GM12892 (cell line): ENCODE measurements around the gene KCNK10.
A peak's percentile ranks its signal among the peaks of the same experiment; 100 is the strongest.

ENCODE experiments used
- DNase-seq: peaks from one replicate; pipeline ENCODE4 v3.0.0; 2011; ENCODE audit not compliant: insufficient read length
- FAIRE-seq: peaks from 2 replicates; lab custom pipeline; 2011; peaks lifted over from hg19 to GRCh38; lab: Jason Lieb, UNC
- POLR2A ChIP-seq: IDR thresholded peaks from 2 replicates; pipeline ENCODE4 v1.6.1; 2011; ENCODE audit warnings: low read depth, low read length, control low read depth
- POLR2AphosphoS5 ChIP-seq: IDR thresholded peaks from 2 replicates; pipeline ENCODE4 v1.6.1; 2011; ENCODE audit warnings: low read depth, low read length, control low read depth
- TAF1 ChIP-seq: IDR thresholded peaks from 2 replicates; pipeline ENCODE4 v1.6.1; 2011; ENCODE audit warnings: low read depth, mild to moderate bottlenecking, control low read depth, low read length, borderline replicate concordance

KCNK10 gene

GRCh38 chr14:88204221-88204620, 118.8 kb downstream of the KCNK10 start:
- DNase-seq (no peak), FAIRE-seq (no peak)
- TF ChIP-seq POLR2AphosphoS5 (no peak), POLR2A (no peak)

DNA sequence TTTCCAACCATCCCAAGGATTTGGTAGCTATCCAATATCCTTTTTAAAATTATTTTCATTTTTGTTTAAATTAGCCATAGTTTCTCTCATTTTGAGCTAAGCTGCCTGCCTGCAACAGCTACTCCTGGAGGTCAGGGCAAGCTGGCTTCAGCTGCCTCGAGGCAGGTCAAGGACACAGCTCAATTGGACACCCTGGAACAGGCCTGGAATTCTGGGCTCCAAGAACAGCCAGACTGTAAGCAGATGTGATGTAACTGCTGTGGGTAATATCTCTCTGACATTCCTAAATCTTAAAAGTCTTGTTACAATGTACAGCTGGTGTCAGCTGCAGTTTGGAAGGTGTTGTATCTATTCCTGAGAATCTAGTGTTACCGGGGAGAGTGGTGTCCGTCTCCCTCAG, 119.8 kb downstream of the KCNK10 start:
- FAIRE-seq (no peak), DNase-seq (no peak)
- TF ChIP-seq TAF1, result no peak
- TF ChIP-seq POLR2AphosphoS5, result no peak
- no peak for TF ChIP-seq POLR2A

- DNase-seq (no peak), FAIRE-seq (no peak)
- TF ChIP-seq POLR2AphosphoS5, result no peak
These were observed 120.8 kb downstream of the KCNK10 start for GRCh38 chr14:88202286-88202685.

GRCh38 chr14:88201851-88202250, 121.2 kb downstream of the KCNK10 start:
- no peak for DNase-seq
- TF ChIP-seq POLR2A, result no peak
- TF ChIP-seq TAF1, result no peak
- no peak for TF ChIP-seq POLR2AphosphoS5
- no peak for FAIRE-seq

- TF ChIP-seq POLR2AphosphoS5 (no peak), TAF1 (no peak), POLR2A (no peak)
- DNase-seq, result no peak
- no peak for FAIRE-seq
These were observed 123.2 kb downstream of the KCNK10 start for GRCh38 chr14:88199882-88200281.

- TF ChIP-seq POLR2A (no peak), POLR2AphosphoS5 (no peak), TAF1 (no peak)
- FAIRE-seq (no peak), DNase-seq (no peak)
These were observed 124.6 kb downstream of the KCNK10 start for GRCh38 chr14:88198446-88198845.

GRCh38 chr14:88196925-88197324, 126.1 kb downstream of the KCNK10 start:
- DNase-seq (no peak), FAIRE-seq (no peak)
- TF ChIP-seq POLR2AphosphoS5 (no peak), TAF1 (no peak), POLR2A (no peak)

DNA sequence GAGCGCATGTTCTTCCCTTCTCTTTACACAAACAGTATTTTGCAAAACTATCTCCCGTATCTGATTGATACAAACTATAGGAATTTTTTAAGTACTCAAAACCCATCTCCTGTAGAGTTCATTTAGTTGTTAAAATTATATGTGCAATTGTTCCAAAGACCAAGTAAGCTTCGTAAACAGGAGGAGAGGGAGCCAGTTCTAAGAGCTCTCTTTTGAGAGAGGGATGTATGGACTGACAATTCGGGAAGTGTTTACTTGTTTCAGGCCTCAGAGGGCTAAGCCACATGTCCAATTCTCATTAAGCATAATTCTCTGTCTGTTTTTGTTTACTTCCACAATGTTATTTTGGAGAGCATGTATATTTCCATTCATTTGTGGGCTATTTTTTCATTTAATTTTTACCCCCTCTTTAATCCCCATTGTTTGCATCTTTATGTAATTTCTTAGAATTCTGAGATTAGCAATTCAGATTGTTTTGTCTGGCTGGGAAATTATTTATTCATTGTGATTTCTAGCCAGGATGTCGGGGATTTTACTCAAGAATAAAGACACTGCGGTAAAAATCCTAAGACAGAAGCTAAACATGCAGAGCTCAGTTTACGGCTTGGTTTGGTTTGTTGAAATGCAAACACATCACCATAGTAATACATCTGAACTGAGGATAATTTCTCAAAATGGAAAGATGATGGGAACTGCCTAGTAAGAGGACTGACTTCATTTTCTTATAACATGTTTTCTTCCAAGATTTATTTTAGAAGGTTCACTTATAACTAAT, 126.8 kb downstream of the KCNK10 start:
- TF ChIP-seq POLR2A, result no peak
- no peak for TF ChIP-seq TAF1
- TF ChIP-seq POLR2AphosphoS5, result no peak
- FAIRE-seq, result no peak

GRCh38 chr14:88195676-88196075, 127.4 kb downstream of the KCNK10 start:
- DNase-seq (no peak), FAIRE-seq (no peak)
- TF ChIP-seq POLR2A (no peak), TAF1 (no peak), POLR2AphosphoS5 (no peak)

More for the DNA sequence above, 126.8 kb downstream of the KCNK10 start:
- DNase-seq, result no peak

DNA sequence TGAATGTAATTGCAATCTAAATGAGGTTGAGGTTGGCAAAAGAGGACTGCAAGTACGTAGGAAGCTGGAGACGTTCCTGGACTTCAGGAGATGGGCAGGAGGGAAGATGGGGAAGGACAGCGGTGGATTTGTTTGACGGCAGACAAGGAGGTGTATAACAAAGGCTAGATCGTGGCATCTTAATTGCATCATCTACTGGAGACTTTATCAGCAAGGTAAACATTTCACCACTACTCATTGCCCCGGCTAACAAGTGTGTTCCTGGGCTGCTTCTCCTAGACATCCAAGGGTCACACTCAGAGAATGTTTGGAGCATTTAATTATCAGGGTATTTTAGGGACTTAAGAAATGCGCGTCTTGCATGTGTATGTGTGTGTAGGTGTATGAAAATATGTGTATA, 128.5 kb downstream of the KCNK10 start:
- DNase-seq (no peak), FAIRE-seq (no peak)
- TF ChIP-seq POLR2AphosphoS5, result no peak
- no peak for TF ChIP-seq TAF1
- no peak for TF ChIP-seq POLR2A

DNA sequence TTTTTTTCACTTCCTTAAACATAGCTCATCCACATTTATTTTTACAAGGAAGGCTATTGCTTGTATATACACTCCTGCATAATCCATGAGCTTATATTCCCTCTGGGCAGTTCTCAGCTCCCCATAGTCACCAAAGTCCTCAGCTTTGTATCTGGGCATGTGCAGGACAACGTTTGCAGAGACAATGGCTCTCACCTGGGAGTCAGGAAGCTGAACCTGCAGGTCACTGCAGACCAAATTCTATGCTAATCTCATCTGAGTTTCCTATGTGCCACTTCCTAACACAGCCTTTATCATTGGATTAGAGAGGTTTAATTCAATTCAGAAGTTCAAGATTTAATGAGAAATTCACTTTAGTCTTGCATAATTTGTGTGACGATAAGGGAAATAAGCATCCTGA, 131.5 kb downstream of the KCNK10 start:
- no peak for TF ChIP-seq TAF1
- TF ChIP-seq POLR2AphosphoS5, result no peak
- no peak for TF ChIP-seq POLR2A
- FAIRE-seq, result no peak
- no peak for DNase-seq

GRCh38 chr14:88189417-88190191, 133.5 kb downstream of the KCNK10 start:
- FAIRE-seq, result peak; percentile 77
- DNase-seq, result no peak
- TF ChIP-seq POLR2AphosphoS5 (no peak), POLR2A (no peak), TAF1 (no peak)
